Cortex of kidney (tissue), 1 donor: ENCODE results near the gene ADCY1.

Experiments
- DNase-seq: peaks from one replicate; lab custom pipeline; 2025; lab: John Stamatoyannopoulos, UW

ADCY1 gene

DNA sequence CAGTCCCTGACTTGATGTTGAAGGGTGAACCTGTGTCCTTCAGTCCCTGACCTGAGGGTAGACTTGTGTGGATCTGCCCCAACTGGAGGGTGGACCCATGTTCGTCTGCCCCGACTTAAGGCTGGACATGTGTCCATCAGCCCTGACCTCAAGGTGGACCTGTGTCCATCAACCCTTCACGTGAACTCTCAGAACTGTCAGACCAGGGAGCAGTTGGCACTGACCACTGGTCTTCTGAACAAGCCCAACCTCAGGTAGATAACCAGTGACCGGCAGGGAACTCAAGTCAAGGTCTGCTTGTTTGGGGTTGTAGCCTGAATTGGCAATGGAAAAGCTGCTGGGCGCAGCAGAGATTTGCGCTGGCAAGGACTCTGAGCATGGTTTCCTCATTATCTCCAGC, 96.5 kb downstream of the ADCY1 start:
- no peak for DNase-seq

GRCh38 chr7:45677311-45677900, 103.2 kb downstream of the ADCY1 start:
- DNase-seq, result no peak

DNA sequence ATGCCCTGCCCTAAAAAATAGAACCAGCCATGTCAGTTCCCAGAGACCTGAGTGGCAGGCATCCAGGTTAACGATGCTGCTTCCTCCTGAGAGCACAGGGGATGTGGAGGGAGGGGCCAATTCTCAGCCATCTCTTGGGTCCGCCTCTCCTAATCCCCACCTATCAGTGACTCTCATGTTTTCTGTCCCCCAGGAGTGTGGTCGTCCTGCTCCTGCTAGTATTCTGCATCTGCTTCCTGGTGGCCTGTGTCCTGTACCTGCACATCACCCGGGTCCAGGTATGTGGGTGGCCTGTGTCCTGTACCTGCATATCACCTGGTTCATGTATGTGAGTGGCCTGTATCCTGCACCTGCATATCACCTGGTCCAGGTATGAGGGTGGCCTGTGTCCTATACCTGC, 105.3 kb downstream of the ADCY1 start:
- DNase-seq, result no peak

DNA sequence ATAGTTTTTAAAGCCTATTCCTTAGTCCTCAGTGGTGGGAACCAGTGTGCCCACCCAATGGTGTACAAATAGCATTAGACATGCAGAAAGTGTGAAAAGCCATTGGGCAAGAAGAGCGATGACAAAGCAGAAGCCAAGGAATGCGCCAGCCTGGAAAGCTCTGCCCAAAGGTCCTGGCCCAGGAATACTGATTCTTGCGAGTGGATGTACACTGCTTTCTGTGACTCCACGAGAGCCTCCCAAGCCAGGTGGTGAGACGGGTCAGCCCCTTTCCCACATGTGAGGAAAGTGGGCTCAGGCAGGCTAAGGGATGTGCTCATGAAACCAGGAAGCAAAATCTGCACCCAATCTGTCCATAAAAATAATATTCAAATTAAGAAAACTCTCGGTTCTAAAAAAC, 106.6 kb downstream of the ADCY1 start:
- no peak for DNase-seq

- DNase-seq, result no peak
Measured at GRCh38 chr7:45681596-45682357, 107.6 kb downstream of the ADCY1 start.

GRCh38 chr7:45682358-45682735, 108.2 kb downstream of the ADCY1 start:
- no peak for DNase-seq

- DNase-seq, result no peak
Measured at GRCh38 chr7:45682836-45683555, 108.8 kb downstream of the ADCY1 start.

GRCh38 chr7:45683556-45684148, 109.5 kb downstream of the ADCY1 start:
- DNase-seq, result no peak

DNA sequence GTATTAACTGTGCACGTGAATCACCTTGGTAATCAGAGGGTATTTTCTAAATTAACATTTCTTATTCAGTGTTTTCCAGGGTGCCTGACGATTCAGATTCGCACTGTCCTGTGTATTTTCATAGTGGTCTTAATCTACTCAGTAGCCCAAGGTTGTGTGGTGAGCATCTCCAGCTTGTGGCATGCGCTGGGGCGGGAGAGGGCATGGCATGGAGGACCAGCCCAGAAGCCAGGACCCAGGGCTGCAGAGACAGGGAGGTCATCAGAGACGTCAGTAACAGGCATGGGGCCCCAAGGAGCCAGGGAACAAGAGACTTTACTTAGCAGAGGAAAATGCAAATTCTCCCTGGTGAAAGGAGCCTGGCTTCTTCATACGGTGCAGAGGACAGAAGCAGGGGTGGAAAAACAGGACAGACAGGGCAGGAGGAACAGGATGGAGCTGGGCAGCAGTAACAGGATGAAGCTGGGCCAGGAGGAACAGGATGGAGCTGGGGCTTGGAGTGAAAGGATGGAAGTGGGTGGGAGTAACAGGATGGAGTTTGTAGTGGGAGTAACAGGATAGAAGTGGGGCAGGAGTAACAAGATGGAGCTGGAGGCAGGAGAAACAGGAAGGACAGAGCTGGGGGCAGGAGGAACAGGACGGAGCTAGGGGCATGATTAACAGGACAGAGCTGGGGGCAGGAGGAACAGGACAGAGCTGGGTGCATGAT, 110.9 kb downstream of the ADCY1 start:
- DNase-seq, result no peak

DNA sequence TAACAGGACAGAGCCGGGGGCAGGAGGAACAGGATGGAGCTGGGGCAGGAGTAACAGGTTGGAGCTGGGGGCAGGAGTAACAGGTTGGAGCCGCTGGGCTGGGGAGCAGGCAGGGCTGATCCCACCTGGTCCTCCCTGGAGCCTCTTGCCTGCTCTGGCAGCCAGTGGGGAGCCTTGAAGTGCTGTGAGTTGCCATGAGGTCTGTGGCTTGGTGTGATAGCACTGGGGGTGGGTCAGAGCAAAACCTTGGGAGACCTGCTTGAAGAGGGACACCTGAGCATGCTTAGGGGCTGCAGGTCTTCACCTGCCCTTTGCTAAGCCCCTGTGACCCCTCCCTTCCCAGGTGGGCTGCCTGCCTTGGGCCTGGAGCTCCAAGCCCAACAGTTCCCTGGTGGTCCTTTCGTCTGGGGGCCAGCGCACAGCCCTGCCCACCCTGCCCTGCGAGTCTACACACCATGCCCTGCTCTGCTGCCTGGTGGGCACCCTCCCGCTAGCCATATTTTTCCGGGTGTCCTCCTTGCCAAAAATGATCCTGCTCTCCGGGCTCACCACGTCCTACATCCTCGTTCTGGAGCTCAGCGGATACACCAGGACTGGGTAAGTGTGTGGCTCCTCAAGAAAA, 111.6 kb downstream of the ADCY1 start:
- DNase-seq, result no peak

DNA sequence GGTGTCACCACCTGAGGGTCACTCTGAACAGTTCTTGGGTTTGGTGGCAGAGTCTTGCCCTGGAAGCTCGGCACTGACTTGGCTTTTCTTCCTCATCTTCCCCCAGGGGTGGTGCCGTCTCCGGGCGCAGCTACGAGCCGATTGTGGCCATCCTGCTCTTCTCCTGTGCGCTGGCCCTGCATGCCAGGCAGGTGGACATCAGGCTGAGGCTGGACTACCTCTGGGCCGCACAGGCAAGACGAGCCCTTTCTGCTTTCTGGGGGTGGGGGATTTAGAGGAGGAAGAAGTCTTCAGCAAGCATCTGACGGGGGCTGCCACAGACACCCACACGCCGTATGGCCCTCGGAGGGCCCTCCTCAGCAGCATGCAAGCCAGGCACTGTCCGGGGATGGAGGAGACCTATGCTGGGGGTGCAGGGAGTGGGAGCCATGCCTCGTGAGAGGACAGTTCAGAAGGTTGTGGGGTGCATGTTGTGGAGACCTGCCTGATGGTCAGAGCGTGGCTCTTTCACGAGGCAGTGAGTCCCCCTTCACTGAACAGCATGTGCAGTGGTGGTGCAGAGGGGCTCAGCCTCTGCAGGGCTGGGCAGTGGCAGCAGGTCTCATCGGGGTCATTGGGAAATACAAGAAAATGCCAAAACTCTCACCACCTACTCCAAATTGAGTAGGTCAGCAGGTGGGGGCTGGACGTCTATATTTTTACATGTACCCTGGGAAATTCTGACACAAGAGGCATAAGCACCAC, 112.4 kb downstream of the ADCY1 start:
- DNase-seq, result no peak

- DNase-seq, result no peak
Measured at GRCh38 chr7:45687185-45687560, 113.0 kb downstream of the ADCY1 start.

- no peak for DNase-seq
Measured at GRCh38 chr7:45687721-45688120, 113.6 kb downstream of the ADCY1 start.

GRCh38 chr7:45688382-45688781, 114.2 kb downstream of the ADCY1 start:
- DNase-seq, result no peak

DNA sequence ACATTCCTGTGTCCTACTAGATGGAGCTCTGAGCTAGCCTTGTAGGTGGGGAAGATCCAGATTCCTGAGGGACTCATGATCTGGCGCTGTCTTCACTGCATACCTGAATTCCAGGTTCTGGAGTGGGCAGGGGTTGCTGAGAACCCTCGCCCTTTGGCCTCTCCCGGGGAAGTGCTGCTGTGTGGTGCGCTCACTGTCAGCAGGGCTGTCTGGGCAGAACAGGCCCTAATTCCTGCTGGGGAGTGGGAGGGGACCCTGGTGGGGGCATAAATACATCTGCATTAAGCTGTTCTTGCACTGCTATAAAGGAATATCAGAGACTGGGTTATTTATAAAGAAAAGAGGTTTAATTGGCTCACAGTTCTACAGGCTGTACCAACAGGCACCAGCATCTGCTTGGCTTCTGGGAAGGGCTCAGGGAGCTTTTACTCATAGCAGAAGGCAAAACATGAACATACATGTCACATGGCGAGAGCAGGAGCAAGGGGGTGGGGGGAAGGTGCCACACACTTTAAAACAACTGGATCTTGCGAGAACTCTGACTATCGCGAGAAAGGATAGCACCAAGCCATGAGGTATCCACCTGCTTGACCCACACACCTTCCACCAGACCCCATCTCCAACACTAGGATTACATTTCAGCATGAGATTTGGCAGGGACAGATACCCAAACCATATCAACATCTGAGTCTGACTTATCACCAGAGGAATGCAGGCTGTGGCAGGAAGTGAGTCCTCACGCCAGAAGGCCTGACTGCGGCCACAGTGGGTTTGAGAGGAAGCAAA, 115.0 kb downstream of the ADCY1 start:
- DNase-seq, result no peak

DNA sequence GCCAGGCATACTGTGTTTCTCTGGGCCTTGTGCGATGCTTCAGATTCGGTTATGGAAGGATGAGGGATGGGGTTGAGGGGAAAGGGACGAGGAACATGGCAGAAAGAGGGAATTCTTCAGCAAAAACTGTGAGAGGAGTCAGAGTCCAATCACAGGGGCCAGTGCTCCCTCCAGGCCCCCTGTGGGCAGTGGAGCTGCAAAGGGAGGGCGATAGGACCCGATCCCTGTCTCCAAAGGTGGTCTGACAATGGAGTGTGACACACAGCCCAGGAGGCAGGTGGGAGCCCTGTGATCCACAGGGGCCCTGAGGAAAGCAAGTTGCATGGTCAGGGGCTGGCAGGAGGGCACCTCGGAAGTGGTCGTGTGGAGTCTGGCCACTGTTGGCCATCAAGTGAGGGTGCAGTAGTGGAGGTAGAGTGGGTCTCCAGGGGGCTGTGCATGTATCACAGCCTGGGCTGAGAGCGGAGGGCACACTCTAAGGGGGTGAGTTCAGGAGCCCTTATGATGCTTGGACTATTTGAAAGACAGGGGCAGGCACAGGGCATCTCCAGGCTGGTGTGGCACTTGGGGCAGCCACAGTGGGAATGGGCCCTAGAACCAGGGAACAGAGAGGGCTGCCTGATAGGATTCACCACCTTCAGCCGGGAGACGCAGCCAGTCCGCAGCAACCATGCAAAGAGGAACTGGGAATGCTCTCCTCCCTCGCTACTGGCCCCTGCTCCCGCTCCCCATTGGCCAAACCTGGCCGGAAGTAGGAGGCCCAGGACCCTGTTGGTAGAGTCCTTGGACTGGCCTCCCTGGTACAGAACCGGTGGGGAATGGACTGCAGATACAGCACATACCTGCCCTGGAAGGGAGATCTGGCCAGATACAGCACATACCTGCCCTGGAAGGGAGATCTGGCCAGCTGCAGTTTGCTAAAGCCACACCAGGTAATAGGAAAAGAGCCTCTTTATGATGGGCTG, 115.9 kb downstream of the ADCY1 start:
- DNase-seq, result no peak

DNA sequence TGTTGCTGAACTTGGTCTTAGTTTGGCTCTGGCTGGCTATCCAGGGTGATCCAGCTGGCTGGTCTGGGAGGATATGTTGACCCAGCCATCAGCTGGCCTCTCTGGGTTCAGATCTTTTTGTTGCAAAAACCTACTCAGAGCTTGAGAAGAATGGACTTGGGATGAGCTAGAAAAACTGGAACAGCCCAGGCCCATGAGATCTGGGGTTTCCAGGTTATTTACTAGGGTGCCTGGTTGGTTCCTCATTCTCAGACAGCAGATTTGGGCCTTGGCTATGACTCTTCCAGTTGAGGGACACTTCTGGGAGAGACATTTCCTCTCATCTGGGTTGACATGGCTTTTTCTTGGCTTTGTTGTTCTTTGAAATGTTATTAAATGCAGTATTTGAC, 116.6 kb downstream of the ADCY1 start:
- no peak for DNase-seq

DNA sequence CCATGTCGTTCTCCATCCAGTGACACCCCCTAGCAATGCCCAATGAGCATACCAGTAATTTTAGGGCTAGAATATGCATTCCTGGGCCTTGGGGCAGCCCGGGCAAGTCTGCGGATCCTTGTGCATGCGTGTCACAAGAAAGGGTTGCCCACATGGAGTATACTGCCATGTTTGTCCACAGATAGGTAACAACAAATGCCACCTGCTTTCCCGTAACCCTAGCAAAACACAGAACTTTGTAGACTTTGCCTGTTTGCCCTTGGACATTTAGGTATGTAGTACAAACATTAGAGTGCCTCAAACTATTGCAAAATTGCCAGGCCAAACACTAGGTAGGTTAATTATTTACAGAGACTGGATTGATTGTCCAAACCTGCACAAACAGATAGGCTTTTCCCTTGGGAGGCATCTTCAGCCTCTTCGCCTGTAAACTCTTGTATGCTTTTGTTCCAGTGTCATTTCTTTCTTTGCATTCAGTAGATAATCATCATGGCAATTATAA, 117.0 kb downstream of the ADCY1 start:
- no peak for DNase-seq

DNA sequence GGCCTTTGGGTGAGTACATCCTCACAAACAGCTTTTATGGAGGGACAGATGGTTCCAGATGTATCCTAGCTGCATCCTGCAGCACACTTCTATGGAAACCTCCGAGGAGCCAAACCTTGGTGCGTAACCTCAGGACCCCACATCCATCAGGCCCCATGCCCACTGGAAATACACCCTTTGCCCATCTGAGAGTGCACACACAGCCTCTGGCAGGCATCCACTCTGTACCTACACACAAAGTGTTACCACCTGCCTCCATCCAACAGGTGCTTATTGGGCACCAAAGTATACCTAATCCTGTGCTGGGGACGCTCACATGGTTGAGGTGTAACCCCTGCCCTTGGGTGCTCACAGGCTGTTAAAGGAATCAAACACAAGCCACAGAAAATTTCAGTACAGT, 117.9 kb downstream of the ADCY1 start:
- DNase-seq, result no peak
